DMS53 treated with DMSO at 0.1 percent for 48 hours (cell line): ENCODE data around the gene ADCY5.

Experiments
- DNase-seq: peaks from one replicate; lab custom pipeline; 2025; ENCODE audit not compliant: unreplicated experiment; lab: John Stamatoyannopoulos, UW

ADCY5 gene

DNA sequence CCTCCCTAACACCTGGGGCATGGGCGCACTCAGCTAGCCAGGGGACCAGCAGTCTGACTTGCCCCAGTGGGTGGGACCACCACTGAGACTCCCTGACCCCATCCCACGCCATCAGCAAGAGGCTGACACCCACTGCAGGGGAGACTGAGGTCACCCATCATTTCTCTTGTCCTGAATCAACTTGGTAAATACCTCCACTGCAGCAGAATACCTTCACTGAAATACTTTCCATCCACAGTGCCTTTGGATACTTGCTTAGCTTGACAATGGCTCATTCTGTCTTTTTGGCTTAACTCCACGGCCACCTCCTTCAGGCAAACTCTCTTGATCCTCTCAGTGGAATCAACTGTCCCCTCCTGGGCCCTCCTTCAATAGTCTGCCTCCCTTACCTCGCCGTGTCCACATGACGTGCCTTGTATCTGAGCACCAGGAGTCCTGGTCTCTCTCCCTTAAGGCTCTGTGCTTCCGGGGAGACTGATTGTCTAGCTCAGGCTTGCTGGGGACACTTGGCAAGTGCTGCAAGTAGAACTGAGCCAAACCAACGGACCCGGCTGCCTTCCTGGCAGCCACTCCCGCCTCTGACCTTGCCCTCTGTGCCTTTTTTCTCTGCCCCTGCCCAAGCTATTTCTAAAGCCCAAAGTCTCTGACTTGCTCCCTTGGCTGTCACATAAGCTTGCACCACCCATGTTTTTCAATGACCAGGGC, 119.1 kb downstream of the ADCY5 start:
- no peak for DNase-seq

DNA sequence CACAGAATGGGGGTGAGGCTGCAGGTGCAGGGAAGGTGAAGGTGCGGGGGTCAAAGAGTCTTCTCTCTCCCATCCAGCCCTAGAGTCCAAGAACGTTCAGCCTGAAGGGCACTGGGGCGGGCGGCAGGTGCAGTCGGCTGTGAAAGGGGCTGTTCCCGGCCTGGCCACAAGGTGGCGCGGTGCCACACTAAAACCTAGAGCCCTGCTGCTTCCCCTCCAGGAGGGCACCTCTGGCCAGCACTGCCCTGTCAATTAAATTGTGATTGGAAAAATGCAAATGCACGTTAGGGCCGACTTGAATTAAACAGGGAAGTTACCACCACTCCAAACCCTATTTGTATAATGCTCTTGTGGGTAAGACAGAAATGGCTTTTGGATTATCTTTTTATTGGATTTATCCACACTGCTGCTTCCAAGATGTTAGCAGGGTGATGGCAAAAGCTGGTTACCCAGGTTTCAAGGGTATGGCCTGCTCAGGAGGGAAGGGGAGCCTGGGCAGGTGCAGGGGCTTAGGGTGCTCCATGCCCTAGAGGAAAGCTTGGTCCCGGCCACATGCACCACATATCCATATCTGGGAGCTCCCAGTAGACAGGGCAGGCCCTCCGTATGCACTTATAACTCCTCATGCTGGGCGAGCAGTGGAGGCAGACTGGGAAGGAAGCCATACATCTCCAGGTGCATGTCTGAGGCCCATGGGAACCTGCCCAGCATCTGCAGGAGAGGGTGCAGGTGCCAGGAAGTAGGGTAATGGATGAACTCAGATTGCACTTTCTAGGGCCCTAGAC, 119.8 kb downstream of the ADCY5 start:
- peak; percentile 34 for DNase-seq

DNA sequence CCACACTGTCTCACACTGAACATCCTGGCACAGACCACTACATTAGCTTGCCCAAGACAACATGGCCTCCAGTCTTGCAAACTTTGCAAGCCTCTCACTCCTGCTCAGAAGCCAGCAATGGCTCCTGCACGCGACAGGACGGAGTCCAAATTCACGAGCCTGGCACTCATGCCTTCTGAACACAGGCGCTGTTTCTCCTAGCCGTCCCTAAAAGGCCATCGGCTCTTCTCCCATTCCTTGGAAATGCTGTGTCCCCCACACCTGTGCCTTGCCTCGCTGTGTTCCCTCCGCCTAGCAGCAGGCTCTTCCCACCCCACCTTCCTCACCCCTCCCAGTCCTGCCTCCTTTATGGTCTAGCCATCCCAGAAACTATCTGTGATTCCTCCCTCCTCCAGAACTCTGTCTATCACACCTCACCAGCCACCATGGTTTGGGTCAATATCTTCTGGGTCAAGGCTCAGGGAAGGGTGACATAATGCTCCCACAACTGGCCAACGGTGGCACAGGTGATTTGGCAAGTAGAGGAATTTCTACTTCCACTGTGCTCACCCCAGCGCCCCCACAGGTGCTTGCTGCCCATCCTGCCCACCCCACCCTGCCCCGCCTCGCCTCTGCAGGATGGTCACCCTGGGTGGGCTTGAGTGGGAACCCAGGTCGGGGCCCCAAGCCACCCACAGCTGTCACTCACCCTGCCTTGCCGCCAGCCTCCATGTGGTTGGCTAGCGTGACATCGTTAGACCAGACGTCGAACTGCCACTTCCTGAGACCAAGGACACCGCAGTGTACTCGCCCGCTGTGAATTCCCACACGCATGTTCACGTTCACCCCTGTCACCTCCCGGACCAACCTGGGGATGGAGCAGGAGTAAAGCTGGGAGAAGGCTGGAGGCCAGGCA, 120.7 kb downstream of the ADCY5 start:
- no peak for DNase-seq

DNA sequence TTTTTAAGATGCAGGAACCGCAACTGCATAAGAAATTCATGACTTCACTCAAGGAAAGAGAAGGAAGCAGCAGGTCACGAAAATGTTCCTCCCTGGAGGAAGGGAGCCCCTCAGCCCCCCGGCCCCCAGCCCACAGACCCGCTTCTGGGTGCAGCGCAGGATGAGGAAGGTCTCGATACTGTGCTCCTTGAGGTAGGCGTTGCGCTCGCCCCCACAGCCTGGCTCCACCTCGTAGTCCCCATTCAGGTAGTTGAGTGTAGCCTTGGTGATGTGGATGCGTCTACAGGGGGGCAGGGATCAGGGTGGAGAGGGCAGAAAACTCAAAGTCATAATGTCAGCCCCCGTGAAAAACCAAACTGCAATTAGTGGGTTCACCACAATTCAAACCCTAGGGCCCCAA, 121.4 kb downstream of the ADCY5 start:
- DNase-seq, result no peak

DNA sequence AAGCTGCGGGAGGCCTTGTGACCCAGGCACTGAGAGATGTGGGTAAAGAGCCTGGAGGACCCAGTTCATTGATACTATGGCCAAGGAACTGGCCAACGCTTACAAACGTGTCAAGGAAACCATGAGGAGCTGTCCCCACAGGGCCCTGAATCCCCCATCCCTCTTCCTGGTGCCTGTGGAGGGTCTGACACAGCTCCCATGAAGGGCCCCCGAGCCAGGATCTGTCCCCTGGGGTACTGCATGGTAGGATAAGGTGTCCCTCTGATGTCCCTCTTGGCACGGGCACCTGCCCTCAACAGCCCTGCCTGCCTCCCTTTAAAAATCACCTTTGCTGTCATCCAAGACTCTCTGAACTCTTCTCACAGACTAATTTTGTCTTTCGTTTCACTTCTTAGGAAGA, 122.4 kb downstream of the ADCY5 start:
- DNase-seq, result no peak

DNA sequence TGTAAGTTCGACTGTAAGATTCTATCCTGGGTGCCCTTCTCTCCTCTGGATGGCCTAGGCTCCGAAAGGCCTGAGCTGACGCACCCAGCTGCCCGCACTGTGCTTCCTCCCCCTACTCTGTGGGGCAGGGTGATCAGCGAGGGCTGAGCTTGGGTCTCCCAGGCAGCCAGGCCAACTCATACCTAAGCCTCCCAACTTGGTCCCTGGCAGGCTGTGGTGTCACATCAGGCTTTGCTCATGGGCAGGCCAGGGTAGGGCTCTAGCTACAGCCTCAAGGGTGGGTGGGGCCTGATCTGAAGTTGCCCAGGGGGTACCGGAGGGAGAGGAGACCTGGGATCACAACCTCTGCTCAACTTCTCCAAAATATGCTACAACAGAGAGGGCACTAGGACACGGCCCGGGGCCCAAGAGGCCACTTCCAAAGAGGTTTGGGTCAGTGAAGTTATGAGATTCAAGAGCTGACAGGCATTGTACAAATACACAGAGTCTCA, 123.1 kb downstream of the ADCY5 start:
- no peak for DNase-seq

DNA sequence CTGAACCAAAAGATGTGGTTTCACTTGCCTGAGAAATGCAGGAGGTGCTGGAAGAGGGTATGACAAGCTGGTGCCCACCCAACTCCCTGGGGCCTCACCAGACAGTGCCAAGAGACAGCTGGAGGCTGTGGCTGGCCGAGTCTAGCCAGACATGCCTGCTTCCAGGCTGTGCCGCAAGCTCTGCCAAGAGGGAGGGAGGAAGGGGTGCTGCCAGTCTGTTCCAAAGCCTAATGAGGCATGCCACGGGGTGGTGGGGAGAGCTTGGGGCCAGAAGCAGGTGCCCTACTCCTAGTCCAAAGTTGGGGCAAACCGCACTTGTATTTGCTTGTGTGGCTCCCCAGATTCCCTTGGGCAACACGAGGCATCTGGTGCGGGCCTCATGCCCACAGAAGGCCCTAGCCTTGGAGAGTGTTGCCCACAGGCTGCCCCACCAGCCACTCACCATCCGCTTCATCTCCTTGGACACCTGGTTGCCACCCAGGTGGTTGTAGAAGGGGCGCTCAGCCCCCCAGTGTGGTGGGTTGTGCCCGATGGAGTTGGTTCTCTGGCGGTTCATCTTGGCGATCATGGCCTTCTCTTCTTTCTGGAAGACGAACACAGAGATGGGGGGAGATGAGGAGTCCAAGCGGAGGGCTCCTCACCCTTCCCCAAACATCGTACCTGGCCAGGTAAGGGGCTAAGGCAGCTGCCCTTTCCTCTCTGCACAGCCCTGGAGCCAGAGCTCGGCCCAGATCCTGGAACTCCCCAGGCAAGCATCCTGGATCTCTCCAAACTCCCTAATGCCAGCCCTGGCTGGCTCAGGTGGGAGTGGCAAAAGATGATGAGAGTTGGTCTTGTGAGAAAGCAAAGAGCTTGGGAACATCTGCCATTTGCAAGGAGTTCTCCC, 123.8 kb downstream of the ADCY5 start:
- no peak for DNase-seq

DNA sequence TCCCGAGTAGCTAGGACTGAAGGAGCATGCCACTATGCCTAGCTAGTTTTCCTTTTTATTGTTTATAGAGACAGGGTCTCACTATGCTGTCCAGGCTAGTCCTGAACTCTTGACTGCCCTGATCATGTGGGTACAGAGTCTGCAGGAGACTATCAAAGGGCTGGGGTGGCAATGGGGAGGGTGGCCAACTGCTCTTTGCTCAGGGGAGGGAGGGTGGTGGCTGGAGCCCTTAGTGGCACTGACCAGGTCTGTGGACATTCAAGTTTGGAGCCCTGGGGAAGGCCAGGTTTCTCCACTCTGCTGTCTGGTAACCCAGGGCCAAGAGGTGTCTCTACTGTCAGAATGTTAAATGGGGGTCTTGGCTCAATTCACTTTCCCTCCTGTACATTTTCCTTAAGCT, 125.1 kb downstream of the ADCY5 start:
- DNase-seq, result no peak

DNA sequence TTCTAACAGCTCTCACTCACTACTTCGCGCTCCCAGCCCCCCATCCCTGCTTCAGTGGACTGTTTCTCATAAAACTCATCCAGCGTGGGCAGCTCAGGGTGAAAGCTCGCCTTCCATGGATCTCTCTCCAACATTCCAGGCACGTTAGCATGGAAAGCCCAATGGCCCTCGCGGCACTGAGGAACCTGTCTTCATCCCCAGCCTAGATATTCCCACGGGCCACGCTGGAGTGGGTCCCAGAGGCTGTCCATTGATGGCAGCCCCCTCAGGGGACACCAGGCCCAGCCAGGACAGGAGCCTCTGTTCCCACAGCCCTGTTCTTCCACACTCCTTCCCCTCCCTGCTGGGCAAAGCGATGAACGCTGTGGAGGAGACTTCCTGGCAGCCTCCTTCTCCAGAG, 126.0 kb downstream of the ADCY5 start:
- DNase-seq, result no peak

DNA sequence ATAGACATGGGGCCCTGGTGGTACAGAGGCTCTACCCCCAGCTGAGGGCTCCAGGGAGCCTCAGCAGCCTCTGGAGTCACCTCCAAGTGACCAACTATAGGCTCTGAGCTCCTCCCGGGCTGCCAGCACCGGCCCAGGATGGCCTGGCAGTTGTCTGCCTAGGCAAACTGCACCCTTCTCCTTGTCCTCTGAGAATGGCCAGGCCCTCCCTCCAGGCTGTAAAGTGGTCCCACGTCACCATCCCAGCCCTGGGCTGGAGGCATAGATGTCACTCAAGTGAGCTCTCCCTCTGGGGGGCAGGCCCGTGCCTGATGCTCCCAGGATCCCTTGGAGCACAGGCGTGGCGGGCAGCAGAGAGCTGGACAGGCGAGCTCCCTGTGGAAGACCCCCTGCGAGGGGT, 127.1 kb downstream of the ADCY5 start:
- no peak for DNase-seq

DNA sequence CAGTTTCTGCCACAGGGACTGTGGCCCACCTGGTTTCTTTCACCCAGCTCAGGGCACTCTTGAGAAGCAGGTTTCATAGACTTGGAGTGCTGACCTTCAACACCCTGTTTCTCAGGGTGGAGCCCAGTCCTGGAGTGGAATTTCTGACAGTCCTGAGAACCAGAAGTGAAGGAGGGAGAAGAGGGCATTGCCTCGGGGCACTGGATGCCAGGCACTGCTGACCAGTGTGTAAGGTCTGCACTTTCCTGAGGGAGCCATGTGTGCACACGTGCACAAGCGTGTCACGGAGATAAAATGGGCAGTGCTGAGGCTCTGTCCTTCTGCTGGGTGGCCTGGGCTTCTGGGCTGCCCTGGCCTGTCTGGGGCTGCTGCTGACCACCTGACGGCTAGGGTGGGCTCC, 128.7 kb downstream of the ADCY5 start:
- DNase-seq, result no peak

DNA sequence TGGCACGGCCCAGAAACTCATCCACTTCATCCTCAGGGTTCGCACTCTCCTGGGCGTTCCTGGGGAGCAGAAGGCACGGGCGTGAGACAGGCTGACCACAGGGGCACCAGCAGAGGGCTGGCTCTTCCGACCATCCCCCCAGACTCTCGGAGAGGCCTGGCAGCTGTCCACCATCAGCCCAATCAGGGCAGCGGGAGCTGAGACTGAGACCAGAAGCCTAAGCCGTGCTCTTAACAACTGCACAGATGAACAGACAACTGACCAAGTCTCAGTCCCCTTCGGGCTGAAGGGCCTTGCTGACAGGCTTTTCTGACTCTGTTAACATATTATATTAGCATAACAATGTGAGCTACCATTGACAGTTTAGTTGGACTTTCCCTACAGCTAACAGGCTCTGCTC, 129.1 kb downstream of the ADCY5 start:
- no peak for DNase-seq

DNA sequence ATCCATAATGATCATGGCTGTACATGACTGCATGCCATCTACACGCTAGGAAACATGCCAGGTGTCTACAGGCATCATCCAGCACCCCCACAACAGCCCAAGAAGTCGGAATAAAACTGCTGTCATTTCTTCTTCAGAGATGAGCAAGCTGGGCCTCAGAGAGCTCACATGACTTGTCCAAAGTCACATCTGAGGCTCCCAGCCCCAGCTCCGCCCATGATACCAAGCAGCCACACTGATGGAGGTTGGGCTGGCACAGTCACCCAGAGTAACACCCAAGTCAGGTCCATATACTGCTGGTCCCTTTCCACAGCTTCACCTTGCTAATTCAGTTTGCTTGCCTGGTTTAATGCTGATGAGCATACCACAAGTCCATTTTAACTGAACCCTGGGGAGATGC, 130.5 kb downstream of the ADCY5 start:
- no peak for DNase-seq

DNA sequence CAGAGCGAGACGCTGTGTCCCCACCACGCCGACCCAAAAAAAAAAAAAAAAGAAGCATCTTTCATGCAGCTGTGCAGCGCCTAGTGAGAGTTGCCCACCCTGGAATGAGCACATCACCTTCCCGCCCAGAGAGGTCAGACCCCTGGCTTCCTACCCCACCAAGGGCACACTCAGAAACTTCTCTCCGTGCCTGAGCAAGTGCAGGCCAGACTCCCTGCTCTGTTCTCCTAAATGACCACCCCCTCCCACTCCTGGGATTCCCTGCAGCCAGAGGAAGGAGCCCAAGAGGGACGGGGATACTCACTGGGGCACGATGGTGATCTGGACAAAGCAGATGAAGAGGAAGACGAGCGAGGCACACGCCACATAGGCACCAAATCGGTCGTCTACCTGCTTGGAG, 131.2 kb downstream of the ADCY5 start:
- DNase-seq, result no peak

DNA sequence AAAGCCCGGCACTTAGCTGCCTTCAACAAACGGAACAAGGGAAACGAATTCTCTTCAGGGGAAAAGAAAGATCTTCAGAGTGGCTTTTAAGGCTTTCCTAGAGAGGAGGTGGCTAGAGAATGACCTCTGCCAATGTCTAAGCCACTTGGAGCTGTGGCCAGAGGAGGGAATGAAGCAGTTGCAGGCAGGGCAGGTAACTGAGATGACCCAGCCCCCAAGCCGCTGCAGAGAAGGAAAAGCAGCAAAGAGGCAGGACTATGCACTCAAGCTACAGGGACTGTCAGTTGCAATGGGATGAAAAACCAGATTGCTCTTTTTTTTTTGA, 133.7 kb downstream of the ADCY5 start:
- no peak for DNase-seq

DNA sequence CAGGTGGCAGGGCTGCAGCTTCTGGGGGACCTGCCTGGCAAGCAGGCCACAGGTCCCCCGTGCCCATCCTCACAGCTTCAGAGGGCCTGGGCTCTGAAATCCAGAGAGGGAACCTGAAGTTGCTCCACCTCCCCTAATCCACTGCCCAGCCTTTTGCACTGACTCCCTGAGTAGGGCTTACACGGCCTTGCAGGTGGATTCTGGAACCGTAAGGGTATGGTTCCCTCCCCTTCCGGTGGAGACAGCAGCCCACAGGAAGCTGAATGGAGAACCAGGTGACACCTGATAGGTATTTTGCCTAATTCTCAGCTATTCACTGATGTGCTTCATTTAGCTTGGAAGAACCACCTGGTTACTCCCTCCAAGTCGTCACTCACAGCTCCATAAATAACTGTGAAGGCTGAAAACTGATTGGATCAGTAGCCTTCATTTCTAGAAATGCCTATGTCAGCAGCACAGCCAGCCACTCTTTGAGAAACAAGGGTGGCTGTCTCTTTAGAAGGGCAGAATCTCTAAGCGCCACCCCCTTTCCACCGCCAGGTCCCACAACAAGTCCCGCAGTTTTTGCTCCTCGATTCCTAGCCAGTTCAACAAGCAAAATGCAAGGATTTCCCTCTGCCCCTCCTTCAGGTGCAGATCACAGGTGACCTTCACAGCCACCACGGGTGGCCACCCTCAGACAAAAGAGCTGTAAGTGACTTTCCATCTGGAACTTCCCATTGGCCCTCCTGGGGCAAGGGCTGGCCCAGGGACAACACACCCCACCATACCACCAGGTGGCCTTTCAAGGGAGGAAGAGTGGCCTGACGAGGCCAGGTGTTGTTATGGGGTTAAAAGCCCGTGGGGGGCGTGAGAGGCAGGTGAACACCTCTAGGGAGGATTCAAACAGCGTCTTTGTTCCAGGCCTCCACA, 134.3 kb downstream of the ADCY5 start:
- no peak for DNase-seq

DNA sequence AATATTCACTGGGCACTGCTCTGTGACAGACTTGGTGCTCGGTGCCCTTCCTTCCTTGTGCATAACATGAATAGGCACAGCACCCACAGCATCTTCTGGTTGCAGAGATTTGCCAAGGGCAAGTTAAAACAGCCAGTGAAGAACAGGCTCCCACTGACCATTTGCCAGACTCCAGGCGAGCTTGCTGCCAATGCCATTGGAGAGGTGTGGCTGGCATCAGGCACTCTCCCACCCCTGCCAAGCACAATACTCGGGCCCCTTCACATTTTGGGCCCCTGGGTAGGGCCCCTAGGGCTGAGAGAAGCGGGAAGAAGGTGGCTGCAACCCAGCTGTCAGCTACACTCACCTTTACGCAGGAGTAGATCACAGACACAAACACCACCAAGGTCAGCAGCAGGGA, 135.0 kb downstream of the ADCY5 start:
- no peak for DNase-seq

DNA sequence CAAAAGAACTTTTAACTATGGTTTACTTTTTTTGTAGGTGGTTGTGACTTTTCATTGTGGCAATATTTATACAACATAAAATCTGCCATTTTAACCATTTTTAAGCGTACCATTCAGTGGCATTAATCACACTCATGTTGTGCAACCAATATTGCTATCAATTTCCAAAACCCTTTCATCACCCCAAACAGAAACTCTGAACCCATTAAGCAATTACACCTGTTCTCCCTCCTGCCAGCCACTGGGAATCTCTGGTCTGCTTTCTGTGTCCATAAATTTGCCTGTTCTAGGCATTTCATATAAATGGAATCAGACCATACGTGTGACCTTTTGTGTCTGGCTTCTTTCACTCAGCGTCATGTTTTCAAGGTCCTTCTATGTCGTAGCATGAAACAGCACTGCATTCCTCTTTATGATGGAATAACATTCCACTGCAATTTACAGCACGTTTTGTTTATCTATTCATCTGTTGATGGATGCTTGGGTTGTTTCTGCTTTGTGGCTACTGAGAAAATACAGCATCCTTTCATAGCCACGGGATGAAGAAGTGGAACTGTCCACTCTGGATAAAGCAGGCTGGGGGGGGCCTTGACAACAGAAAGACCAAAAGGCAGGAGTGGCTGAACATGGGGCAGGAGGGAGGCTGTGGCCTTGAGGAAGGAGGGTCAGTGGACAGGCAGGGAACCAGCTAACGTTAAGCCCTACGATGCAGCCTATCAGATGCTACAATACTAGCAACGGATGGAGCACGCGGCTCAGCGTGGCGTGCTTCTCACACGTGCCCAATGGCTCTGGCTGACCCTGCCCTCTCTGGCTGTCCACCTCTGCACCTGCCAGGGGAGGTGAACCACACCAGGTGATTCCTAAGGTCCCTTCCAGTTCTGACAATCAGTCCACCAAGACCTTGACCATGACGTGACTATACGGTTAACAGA, 136.3 kb downstream of the ADCY5 start:
- no peak for DNase-seq

DNA sequence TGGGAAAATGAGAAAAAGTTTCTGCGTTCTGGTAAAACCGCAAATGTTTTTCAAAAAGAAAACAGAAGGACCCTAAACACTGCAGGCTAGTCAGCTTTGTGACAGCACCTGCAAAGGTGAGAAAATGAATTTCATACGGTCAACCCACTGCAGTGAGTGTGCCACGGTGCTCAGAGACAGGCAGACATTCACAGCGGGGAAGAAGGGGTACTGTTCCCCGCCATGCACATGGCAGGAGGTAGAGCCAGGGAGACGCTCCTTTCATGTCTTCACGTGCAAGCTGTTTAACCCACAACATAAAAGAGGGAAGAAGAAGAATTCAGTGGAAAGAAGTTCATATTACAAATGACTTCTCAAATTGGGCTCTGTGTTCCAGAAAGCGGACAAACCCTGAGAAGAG, 137.7 kb downstream of the ADCY5 start:
- no peak for DNase-seq
